PC-3 (cell line): ENCODE results near the gene SRGAP1.

Experiments used
- EZH2 ChIP-seq: fragments of 300-600 bp; sonication (generic); IDR thresholded peaks from one replicate; pipeline ENCODE4 v1.6.1; 2017; ENCODE audit warnings: antibody characterized with exemption, mild to moderate bottlenecking, low read length; ENCODE audit not compliant: unreplicated experiment
- TF ChIP-seq, protein P1 (sequence below): fragments of 300-600 bp; sonication (generic); conservative IDR thresholded peaks from 2 replicates; pipeline ENCODE4 v1.5.1; 2017; ENCODE audit warnings: antibody characterized with exemption, low read depth, mild to moderate bottlenecking, low read length

DNA sequence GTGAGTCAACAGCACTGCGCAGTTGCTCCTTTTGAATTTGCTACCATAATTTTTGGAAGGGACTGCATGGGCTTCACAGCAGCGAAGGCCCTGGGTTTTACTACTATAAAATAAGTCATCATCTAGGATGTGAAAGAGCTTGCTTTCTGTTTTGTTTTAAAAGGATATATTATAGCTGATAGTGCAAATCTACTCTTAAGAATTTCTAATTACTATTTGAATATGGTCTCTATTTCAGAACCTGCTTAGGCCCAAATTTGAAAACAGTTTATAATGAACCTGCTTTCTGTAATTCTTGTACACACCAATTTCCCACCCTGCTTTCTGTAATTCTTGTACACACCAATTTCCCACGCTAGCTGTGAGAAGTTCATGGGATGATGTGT lies 73.0 kb downstream of the SRGAP1 start:
- TF ChIP-seq, protein P1, sequence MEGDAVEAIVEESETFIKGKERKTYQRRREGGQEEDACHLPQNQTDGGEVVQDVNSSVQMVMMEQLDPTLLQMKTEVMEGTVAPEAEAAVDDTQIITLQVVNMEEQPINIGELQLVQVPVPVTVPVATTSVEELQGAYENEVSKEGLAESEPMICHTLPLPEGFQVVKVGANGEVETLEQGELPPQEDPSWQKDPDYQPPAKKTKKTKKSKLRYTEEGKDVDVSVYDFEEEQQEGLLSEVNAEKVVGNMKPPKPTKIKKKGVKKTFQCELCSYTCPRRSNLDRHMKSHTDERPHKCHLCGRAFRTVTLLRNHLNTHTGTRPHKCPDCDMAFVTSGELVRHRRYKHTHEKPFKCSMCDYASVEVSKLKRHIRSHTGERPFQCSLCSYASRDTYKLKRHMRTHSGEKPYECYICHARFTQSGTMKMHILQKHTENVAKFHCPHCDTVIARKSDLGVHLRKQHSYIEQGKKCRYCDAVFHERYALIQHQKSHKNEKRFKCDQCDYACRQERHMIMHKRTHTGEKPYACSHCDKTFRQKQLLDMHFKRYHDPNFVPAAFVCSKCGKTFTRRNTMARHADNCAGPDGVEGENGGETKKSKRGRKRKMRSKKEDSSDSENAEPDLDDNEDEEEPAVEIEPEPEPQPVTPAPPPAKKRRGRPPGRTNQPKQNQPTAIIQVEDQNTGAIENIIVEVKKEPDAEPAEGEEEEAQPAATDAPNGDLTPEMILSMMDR, result no peak
- TF ChIP-seq EZH2, result no peak
